Stimulated activated CD4-positive, alpha-beta T cell treated with anti-CD3 and anti-CD28 coated beads, Interleukin-12 subunit alpha, Interleukin-12 subunit beta, amount 100 ng/mL, for 24 hours (primary cell): ENCODE measurements around the gene MRGPRG.

Experiments
- DNase-seq, 2 experiments: peaks; one replicate each; pipeline ENCODE4 v3.0.0-alpha.2; 2020; ENCODE audit warnings: low read depth in 2 of 2

MRGPRG gene

DNA sequence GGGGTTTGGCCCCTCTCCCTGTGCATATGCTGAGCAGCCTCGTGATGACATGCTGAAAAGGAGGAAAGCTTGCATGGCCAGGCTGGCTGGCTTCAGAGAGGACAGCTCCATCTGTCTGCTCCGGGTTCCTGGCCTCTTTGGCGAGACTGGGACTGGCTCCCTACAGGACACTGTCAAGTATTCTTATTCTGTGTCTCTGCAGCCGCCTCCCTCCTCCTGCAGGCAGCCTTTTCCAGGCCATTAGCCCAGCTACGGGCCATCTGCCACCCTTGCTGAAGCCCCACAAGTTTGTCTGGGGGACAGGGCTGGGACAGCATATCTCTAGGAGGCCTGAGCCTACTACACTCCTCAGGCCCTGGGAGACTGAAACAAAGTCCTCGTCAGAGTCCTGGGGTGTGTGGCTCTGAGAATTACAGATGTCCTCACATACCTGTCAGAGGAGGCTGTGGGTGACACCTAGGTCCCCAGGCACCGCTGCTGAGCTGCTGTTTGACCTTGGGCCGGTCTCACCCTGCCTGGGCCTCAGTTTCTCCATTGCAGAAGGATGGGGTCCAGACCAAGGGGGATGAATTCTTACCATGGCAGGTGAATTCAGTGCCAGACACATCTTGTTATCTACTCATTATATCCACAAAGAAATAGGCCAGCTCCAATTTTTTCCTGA is 11.0 kb downstream of the MRGPRG start:
- DNase-seq, result no peak

GRCh38 chr11:3206922-3207204 is 11.8 kb downstream of the MRGPRG start:
- DNase-seq, result no peak

GRCh38 chr11:3206156-3206921 is 12.3 kb downstream of the MRGPRG start:
- DNase-seq, result no peak

DNA sequence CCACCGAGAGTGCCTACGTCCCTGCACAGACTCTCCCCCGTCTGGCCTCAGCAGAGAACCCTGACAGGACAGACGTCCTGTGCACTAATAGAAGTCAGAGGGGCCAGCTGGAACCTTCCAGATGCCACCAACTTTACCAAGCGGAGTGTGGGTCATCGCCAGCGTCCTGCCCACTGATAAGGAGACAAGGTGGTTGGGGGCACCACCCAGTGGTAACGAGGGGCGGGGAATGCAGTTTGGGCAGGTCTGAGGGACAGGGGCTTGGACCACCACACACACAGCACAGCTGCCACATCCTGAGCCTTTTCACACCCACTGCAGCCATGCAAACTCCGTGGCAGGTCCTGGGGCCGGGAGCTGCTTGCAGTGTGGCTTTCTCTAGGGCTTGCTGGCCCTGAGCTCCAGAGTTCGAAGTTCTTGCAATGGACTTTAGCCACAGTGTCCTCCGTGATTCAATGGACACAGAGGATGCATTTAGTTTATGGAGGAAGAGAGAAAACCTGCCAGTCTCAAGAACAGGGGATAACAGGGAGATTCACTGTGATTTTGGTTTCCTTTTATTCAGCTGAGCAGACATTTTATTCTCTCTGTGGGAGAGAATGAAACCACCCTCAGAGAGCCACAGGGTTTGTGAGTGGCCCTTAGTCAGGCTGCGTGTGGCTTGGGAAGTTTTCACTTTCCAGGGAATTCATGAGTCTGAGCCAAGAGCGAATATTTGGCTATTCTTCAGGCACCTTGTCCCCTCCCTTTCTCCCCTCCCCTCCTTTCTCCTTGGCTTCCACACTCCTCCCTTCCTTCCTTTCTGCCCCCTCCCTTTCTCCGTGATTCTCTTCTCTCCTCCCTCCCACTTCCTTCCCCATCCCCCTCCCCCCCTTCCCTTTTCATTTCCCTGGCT is 13.1 kb downstream of the MRGPRG start:
- no peak for DNase-seq

GRCh38 chr11:3204141-3205015 is 14.2 kb downstream of the MRGPRG start:
- no peak for DNase-seq

GRCh38 chr11:3203221-3204043 is 15.2 kb downstream of the MRGPRG start:
- DNase-seq, result no peak

DNA sequence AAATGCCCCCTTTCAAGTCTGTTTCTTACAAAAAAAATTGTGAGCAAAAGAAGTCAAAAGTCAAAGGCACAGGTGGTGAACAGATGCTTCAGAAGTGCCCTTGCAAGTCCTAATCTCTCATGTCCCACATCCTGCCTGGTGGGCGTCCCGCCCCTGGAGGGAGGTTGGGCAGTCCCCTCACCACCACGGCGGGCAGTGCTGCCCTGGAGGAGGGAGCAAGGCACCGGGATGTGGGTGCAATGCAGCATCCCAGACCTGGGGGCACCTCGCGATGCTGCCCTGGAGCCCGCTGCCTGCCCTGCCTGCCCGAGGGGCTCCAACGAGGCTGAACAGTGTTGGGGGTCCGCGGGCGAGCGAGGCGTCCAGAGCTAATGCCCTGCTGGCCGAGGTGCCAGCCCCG is 15.9 kb downstream of the MRGPRG start:
- no peak for DNase-seq

DNA sequence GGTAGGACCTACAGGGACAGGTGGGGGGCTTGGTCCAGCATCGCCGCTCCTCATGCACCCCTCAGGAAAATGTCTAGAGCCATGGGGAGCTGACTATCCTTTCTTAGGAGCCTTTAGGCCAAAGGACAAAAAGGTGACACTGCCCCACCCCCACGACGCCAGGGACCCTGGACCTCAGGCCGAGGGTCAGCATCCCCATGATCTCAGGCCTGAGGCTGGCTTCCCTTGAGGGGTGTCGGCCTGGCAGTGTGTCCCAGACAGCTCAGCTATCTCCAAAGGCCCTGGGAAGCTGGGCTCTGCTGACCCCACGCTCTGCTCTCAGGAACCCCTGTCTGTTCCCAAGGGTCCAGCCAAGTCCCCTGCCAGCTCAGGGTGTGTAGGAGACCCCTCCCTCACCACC is 16.3 kb downstream of the MRGPRG start:
- no peak for DNase-seq

DNA sequence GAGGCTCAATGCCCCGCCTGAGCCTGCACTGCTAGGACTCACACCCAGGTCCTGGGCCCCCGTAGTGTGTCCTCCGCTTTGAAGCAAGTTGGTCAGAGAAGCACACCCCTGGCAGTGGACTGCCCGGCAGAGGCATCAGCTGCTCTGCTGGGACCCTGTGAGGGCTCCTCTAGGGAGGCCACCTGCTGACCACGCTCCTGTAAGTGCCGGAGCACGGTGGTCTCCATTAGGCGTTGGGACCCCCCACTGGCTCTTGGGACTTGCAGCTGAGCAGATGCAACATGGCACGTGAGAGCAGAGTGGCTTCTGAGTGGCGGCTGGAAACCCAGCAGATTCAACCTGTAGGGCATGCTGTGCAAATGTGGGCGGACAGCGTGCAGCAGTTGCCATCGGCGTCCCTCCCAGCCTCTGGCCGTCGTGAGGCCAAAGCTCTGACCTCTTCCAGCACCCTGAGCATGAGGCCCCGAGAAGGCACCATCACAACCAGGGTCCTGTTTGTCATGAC is 16.9 kb downstream of the MRGPRG start:
- DNase-seq, result no peak

GRCh38 chr11:3201112-3201581 is 17.5 kb downstream of the MRGPRG start:
- no peak for DNase-seq

- DNase-seq, result no peak
These were observed 18.1 kb downstream of the MRGPRG start for GRCh38 chr11:3200388-3201111.

DNA sequence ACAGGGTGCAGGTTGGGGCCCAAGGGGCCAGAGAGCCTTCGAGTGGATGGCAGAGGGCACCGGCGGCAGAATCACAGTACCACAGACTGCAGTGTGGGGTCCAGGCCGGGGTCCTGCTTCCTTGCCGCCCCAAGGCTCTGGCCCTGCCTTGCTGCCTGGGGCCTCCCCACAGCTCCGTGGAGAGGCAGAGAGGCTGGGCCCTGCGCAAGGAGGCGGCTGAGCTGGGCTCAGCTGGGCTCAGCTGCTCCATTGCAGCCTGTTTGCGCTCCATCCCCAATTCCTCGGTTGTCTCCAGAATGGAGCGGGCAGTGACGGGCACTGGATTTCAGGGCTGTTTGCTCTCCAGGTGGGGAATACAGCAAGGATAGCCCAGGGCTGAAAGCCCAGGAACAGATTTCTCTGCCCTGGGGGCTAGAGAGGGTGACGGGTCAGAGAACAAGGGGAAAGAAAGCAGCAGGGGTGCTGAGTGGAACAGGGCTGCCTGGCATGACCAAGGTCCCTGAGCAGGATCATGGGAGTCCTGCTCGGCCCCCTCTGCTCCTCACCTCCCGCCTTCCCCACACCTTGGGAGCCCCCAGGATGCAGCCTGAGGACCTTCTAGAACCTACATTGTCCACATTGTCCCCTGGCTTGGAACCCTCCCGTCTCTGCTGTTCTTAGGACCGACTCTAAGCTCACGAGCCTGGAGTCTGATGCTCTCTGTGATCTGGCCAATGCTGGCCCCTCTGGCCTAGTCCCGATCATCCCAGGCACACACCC is 18.9 kb downstream of the MRGPRG start:
- no peak for DNase-seq

DNA sequence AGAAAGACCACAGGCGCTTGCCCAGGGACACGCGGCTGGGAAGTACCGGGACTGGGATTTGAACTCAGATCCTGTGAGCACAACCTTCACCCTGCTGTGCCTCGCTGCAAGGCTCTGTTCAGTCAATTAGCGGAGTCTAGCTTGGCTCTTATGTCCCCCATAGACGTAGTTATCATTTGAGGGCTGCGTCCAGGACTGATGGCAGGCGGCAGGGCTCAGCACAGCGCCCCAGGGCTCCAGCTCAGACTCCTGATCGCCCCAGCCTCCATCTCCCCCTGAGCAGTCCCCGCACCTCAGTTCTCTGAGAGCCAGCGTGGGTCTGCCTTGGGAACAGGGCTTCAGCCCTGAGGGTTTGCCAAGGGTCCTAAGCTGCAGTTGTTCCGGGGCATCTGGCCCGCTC is 19.8 kb downstream of the MRGPRG start:
- DNase-seq, result no peak

GRCh38 chr11:3197878-3198528 is 20.6 kb downstream of the MRGPRG start:
- DNase-seq, result no peak

DNA sequence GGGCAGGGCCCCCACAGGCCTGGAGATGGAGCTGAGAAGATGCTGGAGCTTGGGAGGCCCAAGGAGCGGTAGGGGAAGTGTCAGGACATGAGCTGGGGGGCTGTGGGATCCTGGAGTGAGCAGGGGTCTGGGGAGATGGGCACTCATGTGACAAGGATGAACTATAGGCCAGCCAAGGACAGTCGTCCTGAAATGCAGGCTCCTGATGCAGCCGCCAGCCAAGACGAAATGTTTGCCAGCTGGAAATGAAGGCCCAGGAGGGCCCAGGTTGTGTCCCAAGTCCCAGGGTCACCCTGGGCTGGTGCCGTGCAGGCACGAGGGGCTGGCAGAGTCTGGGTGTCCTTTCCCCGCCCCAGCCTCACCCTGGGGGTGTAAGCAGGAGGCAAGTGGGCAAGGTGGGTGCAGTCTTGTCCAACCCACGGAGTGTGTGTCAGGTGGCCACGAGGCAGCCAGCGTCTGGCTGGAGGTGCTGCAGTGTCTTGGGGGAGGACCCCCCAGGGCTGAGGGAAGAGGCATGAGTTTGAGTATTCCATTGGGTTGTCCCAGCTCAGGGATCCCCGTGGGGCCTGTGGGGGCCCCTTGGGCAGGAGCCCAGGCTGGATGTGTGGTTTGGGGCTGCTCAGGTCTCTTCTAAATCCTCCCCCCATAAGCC is 21.4 kb downstream of the MRGPRG start:
- DNase-seq, result no peak

DNA sequence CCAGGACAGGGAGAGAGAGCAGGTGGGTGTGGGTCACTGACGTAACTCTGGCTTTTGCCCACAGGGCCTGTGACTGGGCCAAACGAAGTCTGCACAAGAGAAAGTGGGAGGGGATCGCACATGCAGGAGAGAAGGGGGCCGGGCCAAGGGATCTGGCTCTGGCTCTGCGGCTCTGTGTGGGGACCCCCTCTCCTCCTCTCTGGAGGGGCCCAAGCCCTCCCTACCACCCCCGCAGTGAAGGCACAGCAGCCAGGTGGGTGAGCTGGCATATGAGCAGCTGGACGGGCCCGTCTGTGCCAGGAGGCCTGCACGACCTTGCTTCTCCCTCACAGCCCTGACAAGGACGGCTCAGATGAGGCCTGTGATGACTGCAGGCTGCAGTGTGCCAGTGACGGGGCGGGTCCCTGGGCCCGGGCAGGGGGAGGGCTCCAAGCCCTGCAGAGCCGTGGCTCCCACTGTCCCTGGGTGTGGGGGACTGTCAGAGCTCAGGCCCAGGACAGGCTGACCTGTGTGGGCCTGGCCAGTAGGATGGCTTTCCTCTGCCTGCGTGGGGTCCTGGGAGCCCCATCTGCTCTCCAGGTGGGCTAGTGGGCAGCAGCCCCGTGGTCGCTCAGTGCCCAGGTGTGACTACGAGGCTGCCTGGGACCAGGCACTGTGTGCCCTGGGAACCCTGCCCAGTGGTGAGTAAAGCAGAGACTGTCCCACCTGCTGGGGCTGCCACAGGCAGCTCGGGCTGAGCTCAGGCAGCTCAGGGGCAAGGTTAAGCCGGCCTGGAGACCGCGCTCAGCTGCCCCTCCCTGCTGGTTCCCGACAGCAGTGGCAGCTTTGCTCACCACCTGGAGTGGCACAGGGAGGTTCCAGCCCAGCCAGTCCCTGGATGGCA is 22.2 kb downstream of the MRGPRG start:
- no peak for DNase-seq
